Endothelial cell of umbilical vein (primary cell): ENCODE results near the gene NUTM1. TPM values are rescaled to one million over a fixed set of nuclear protein-coding genes. Genes with fewer than 3 reads are reported as not detected.

Source experiments
- BruUV-seq: library from RNA; stranded (reverse); fragments of 400-500 nt; replicated peaks from 2 replicates; lab custom pipeline; 2021; lab: Mats Ljungman, UMichigan
- CTCF ChIA-PET: fragments of 300-600, 350-600 bp; sonication (Branson Sonifier 250); formaldehyde crosslinking; loops from one replicate; lab custom pipeline; 2021; ENCODE audit warnings: antibody characterized with exemption, inconsistent platforms; lab: Charles Lee
- POLR2A ChIA-PET: fragments of 300-600, 350-600 bp; sonication (Branson Sonifier 250); formaldehyde crosslinking; loops from one replicate; lab custom pipeline; 2021; ENCODE audit warnings: antibody characterized with exemption, inconsistent platforms; lab: Charles Lee
- DNase-seq: peaks from one replicate; pipeline ENCODE4 v3.0.0-alpha.2; 2011; ENCODE audit warnings: low read depth, low spot score
- FAIRE-seq: peaks from 2 replicates; lab custom pipeline; 2011; peaks lifted over from hg19 to GRCh38; lab: Jason Lieb, UNC
- H2AFZ ChIP-seq: 2 replicates; pipeline ENCODE4 v1.6.0; 2012; ENCODE audit warnings: low read depth, low read length, control low read depth, inconsistent platforms
- H3K27ac ChIP-seq: 2 replicates; pipeline ENCODE4 v1.5.1; 2011; ENCODE audit warnings: low read depth, mild to moderate bottlenecking, control low read depth, low read length, moderate library complexity; ENCODE audit not compliant: insufficient read depth
- H3K27me3 ChIP-seq, 2 experiments: 2 replicates each; pipeline versions ENCODE4 v1.6.0 to v1.6.1; 2011; ENCODE audit warnings: low read length in 2 of 2, mixed read lengths in 1 of 2; ENCODE audit not compliant: control insufficient read depth in 2 of 2, insufficient read depth in 2 of 2
- H3K36me3 ChIP-seq, 2 experiments: 2 replicates in 1 of 2; 3 replicates in 1 of 2; pipeline ENCODE4 v1.5.1; 2011; ENCODE audit warnings: low read length in 2 of 2, mild to moderate bottlenecking in 1 of 2, moderate library complexity in 1 of 2; ENCODE audit not compliant: control insufficient read depth in 2 of 2, insufficient read depth in 2 of 2; ENCODE audit errors: extremely low read depth in 1 of 2
- H3K4me1 ChIP-seq: 3 replicates; pipeline ENCODE4 v1.5.1; 2011; ENCODE audit warnings: mild to moderate bottlenecking, low read length; ENCODE audit not compliant: control insufficient read depth, insufficient read depth; ENCODE audit errors: extremely low read depth
- H3K4me2 ChIP-seq: 2 replicates; pipeline ENCODE4 v1.6.1; 2011; ENCODE audit warnings: low read length, control low read depth, mixed read lengths; ENCODE audit not compliant: insufficient read depth
- H3K4me3 ChIP-seq, 3 experiments: fragments of 200-600 bp in 1 of 3; sonication (generic), shearing (Covaris generic) in 1 of 3; replicated peaks in 1 of 3; 2 replicates each; pipeline ENCODE4 v1.5.1; 2011 to 2016; ENCODE audit warnings: control low read depth in 3 of 3, low read length in 3 of 3, mild to moderate bottlenecking in 2 of 3, inconsistent platforms in 1 of 3, low read depth in 1 of 3, moderate library complexity in 1 of 3; ENCODE audit not compliant: insufficient read depth in 1 of 3
- H3K79me2 ChIP-seq: 2 replicates; pipeline ENCODE4 v1.6.0; 2012; ENCODE audit warnings: low read length, inconsistent platforms; ENCODE audit not compliant: control insufficient read depth, insufficient read depth
- H3K9ac ChIP-seq: replicated peaks from 2 replicates; pipeline ENCODE3; 2011; ENCODE audit warnings: low read length, control low read depth; ENCODE audit not compliant: insufficient read depth; ENCODE audit errors: extremely low read depth
- H3K9me1 ChIP-seq: replicated peaks from 3 replicates; pipeline ENCODE4 v1.6.0; 2011; ENCODE audit warnings: mild to moderate bottlenecking, low read length; ENCODE audit not compliant: control insufficient read depth, insufficient read depth; ENCODE audit errors: extremely low read depth
- H3K9me3 ChIP-seq: replicated peaks from 2 replicates; pipeline ENCODE4 v1.5.1; 2012; ENCODE audit warnings: low read length, inconsistent platforms; ENCODE audit not compliant: control insufficient read depth, insufficient read depth
- H4K20me1 ChIP-seq: replicated peaks from 2 replicates; pipeline ENCODE3; 2011; ENCODE audit warnings: mild to moderate bottlenecking, low read length; ENCODE audit not compliant: control insufficient read depth, insufficient read depth; ENCODE audit errors: extremely low read depth
- CTCF ChIP-seq, 2 donors: IDR thresholded peaks; 1 replicate in 1 of 2; 2 replicates in 1 of 2; pipeline ENCODE4 v1.5.1; 2011; ENCODE audit warnings: low read length in 2 of 2, mild to moderate bottlenecking in 2 of 2, moderate library complexity in 2 of 2, control low read depth in 1 of 2, inconsistent platforms in 1 of 2, low read depth in 1 of 2; ENCODE audit not compliant: insufficient read depth in 1 of 2; ENCODE audit errors: extremely low read depth in 1 of 2
- EZH2 ChIP-seq: IDR thresholded peaks from 2 replicates; pipeline ENCODE4 v1.6.1; 2012; ENCODE audit warnings: borderline replicate concordance, low read depth, mild to moderate bottlenecking, moderate library complexity, low read length, inconsistent platforms; ENCODE audit not compliant: severe bottlenecking
- FOS ChIP-seq: IDR thresholded peaks from 2 replicates; pipeline ENCODE4 v1.6.1; 2011; ENCODE audit warnings: mild to moderate bottlenecking, low read length, moderate library complexity, borderline replicate concordance; ENCODE audit not compliant: insufficient read depth
- GATA2 ChIP-seq: IDR thresholded peaks from 2 replicates; pipeline ENCODE4 v1.7.0; 2011; ENCODE audit warnings: low read depth, mild to moderate bottlenecking, moderate library complexity, mixed read lengths, low read length; ENCODE audit not compliant: insufficient read length, insufficient read depth
- JUN ChIP-seq: IDR thresholded peaks from 2 replicates; pipeline ENCODE4 v1.6.1; 2011; ENCODE audit warnings: borderline replicate concordance, low read depth; ENCODE audit not compliant: insufficient read length, insufficient read depth
- MAX ChIP-seq: IDR thresholded peaks from 2 replicates; pipeline ENCODE4 v1.6.1; 2011; ENCODE audit not compliant: insufficient read depth, insufficient read length
- MYC ChIP-seq: IDR thresholded peaks from one replicate; pipeline ENCODE4 v1.6.1; 2011; ENCODE audit warnings: mild to moderate bottlenecking, low read depth, low read length
- POLR2A ChIP-seq: IDR thresholded peaks from 2 replicates; pipeline ENCODE4 v1.6.1; 2012; ENCODE audit warnings: low read depth, mild to moderate bottlenecking, control low read depth, low read length
- POLR2AphosphoS5 ChIP-seq: IDR thresholded peaks from 2 replicates; pipeline ENCODE4 v1.6.1; 2012; ENCODE audit warnings: low read depth, mild to moderate bottlenecking, control low read depth, low read length, moderate library complexity; ENCODE audit not compliant: insufficient read depth
- dilution Hi-C: fragments of 300-500 bp; cut with MboI; formaldehyde crosslinking; loops from one replicate; pipeline ENCODE4 v1.15.0; 2019; ENCODE audit warnings: low sequenced_read_pairs; ENCODE audit not compliant: extremely low pct_ligation_motif_present
- intact Hi-C: fragments of 100-400 bp; cut with micrococcal nuclease; formaldehyde crosslinking; loops from one replicate; pipeline ENCODE4 v1.10.0; 2022
- polyA plus RNA-seq, 4 experiments: library from polyadenylated mRNA; depleted of rRNA in 3 of 4; stranded (reverse) in 3 of 4; unstranded in 1 of 4; fragments of >200 nt; gene quantifications; 2 replicates each; pipeline versions ENCODE4 v1.2.1 to v1.2.3, GENCODE V29; 2011 to 2012; ENCODE audit warnings: missing spikeins in 1 of 4
- total RNA-seq: library from RNA; stranded (reverse); gene quantifications from 2 replicates; pipeline ENCODE4 v1.2.3, GENCODE V29; 2021

The NUTM1 gene
- total and polyA plus RNA-seq, 2 donors (not counting 3 experiments of a cell fraction or from before 2014, with no cell fraction given) = not detected

DNA sequence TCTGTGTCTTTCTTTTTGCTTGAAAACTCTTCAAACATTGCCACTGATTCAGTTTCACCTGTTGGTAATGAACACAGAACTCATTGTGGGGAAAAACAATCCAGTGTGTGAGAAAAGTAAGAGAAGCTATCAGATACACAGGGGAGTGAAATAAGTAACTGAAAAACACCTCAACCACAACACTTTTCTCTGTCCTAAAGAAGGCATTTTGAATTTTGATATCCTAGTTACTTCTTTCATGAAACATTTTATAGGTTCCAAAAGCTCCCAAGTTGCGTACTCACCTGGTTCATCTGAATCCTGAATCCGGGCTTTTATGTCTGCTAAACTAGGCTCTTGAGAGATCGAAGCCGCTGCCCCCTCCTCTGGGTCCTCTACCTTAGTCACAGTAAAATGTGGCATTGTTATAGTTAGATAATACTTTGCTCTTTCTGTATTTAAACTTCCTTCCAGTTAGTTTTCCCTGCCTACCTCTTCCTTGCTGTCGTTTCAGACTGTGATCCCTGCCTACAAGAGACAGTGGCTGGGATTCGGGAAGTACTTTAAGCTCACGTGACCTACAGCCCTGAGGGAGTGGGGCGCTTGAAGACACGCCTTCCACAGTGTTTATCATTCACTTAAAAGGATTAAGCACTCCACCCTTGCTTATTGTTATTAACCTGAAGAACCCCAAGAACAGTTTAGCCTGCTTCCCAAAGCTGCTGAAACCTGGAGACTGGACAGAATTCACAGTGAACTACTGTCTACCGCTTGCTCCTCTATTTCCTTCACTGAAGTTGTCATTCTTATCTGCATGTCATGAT lies 24.6 kb upstream of the NUTM1 start:
- no peaks in the 10 kb centered on the region for H4K20me1 ChIP-seq
- ChIA-PET POLR2A (no interaction called here), CTCF (interaction anchor here (0.6 to 1.9 kb wide), 10 partner anchors 9 to 217 kb away, joined by 3 to 15 read pairs (median 3); partner anchors contain the start of genes EMC7, LPCAT4, NOP10 and NUTM1)
- peak overlapping the region; percentile 55 to 86 (median 65) for H3K4me3 ChIP-seq
- no peaks in the 10 kb centered on the region for H3K9me1 ChIP-seq
- DNase-seq (peak; percentile 78), FAIRE-seq (peak; percentile 12)
- peak overlapping the region; percentile 95 for H3K4me2 ChIP-seq
- no peaks in the 10 kb centered on the region for H3K36me3 ChIP-seq
- peak overlapping the region; percentile 70 for H3K9ac ChIP-seq
- intact Hi-C loops = no loop called here
- TF ChIP-seq FOS (no peak), MAX (peak; percentile 75)
- H3K4me1 ChIP-seq = peaks cover 12% of the 10 kb centered on the region
- H3K79me2 ChIP-seq = no peaks in the 10 kb centered on the region
- H3K27ac ChIP-seq = peak overlapping the region; percentile 13
- H3K9me3 ChIP-seq = no peaks in the 10 kb centered on the region
- dilution Hi-C loops = no loop called here
- peak overlapping the region; percentile 89 for H2AFZ ChIP-seq
- H3K27me3 ChIP-seq = no peaks in the 10 kb centered on the region
- TSS peak; percentile 69 for BruUV-seq

DNA sequence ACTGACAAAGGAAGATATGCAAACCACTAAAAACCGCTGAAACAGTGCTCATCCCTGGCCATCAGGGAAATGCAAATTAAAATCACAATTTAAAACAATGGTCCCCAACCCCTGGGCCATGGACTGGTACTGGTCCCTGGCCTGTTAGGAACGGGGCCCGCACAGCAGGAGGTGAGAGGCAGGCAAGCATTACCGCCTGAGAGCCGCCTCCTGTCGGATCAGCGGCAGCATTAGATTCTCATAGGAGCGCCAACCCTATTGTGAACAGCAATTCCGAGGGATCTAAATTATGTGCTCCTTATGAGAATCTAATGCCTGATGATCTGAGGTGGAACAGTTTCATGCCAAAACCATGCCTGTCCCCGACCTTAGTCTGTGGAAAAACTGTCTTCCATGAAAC lies 19.9 kb upstream of the NUTM1 start:
- Histone ChIP-seq H3K27ac (no peak overlapping the region), H3K4me2 (no peak overlapping the region), H3K9me3 (no peaks in the 10 kb centered on the region), H3K4me3 (no peak overlapping the region), H3K36me3 (no peaks in the 10 kb centered on the region), H3K4me1 (peaks cover 7% of the 10 kb centered on the region), H3K9me1 (no peaks in the 10 kb centered on the region), H4K20me1 (no peaks in the 10 kb centered on the region), H2AFZ (no peak overlapping the region), H3K27me3 (no peaks in the 10 kb centered on the region), H3K79me2 (no peaks in the 10 kb centered on the region), H3K9ac (no peak overlapping the region)
- FAIRE-seq = no peak
- TF ChIP-seq JUN = no peak
- no peak for TF ChIP-seq GATA2
- TF ChIP-seq CTCF (IDR thresholded peaks at IDR 0.05; ENCODE audit: extremely low read depth in 1 of 2, insufficient read depth in 1 of 2, low read depth in 1 of 2, low read length in 2 of 2) = no peak
- TF ChIP-seq POLR2AphosphoS5 = no peak
- TF ChIP-seq EZH2 = no peak
- no peak for TF ChIP-seq MAX
- TF ChIP-seq POLR2A = no peak
- no peak for TF ChIP-seq MYC
- no peak for TF ChIP-seq FOS
- POLR2A ChIA-PET = no interaction called here
- intact Hi-C loops (no loop called here), dilution Hi-C loops (no loop called here)
- BruUV-seq = no TSS peak
- CTCF ChIA-PET = no interaction called here
- no peak for DNase-seq
